Measurements from ENCODE around the gene LILRA1. TPM values are rescaled to one million over a fixed set of nuclear protein-coding genes. Genes with fewer than 3 reads are reported as not detected.
"Not testable (repeated sequence)": the region's sequence is repeated elsewhere in the genome, so short reads cannot be mapped to it uniquely, and the experiment has no call there.

The LILRA1 gene
- total and polyA plus RNA-seq, 2 donors (not counting 1 experiment from before 2014, with no cell fraction given) = 1.5 TPM; not detected in 1

DNA sequence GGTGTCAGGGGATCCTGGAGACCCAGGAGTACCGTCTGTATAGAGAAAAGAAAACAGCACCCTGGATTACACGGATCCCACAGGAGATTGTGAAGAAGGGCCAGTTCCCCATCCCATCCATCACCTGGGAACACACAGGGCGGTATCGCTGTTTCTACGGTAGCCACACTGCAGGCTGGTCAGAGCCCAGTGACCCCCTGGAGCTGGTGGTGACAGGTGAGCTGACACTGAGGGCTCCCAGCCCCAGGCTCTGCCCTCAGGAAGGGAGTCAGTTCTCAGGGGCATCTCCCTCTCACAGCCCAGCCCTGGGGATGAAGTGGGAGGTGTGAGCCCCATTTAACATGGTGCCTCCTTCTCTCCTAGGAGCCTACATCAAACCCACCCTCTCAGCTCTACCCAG, 1.3 kb downstream of the LILRA1 start:
- CTCF ChIA-PET = interaction anchor here (0.6 to 1.4 kb wide), 2 partner anchors 21 to 83 kb away, joined by 3 read pairs; no protein-coding TSS in a partner anchor

DNA sequence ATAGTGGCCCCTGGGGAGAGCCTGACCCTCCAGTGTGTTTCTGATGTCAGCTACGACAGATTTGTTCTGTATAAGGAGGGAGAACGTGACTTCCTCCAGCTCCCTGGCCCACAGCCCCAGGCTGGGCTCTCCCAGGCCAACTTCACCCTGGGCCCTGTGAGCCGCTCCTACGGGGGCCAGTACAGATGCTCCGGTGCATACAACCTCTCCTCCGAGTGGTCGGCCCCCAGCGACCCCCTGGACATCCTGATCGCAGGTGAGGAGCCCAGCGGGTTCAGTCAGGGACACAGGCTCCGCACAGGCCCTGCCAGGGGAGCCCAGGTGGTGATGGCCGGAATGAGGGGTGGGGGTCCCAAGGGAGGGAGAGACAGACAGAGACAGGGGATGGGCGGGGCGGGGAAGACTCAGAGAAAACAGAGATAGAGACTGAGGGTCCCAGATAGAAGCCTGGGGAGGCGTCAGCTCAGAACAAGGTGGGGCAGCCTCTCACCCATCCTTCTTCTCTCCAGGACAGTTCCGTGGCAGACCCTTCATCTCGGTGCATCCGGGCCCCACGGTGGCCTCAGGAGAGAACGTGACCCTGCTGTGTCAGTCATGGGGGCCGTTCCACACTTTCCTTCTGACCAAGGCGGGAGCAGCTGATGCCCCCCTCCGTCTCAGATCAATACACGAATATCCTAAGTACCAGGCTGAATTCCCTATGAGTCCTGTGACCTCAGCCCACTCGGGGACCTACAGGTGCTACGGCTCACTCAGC, 2.4 kb downstream of the LILRA1 start:
- Mint-ChIP-seq H3K27me3 (peaks cover 16% of the 10 kb centered on the region), H3K27ac (peak overlapping the region; percentile 10), H3K4me1 (peaks cover 24% of the 10 kb centered on the region)
- DNase-seq; H3K4me2 ChIP-seq (replicated peaks; ENCODE audit: low read depth, low read length, poor library complexity, severe bottlenecking); H3K79me2 ChIP-seq (ENCODE audit: control insufficient read depth, insufficient read depth, low read length); H3K4me3 Mint-ChIP-seq; H4K20me1 ChIP-seq (ENCODE audit: control insufficient read depth, insufficient read depth, low read length, poor library complexity, severe bottlenecking); H3K9me3 Mint-ChIP-seq (ENCODE audit: insufficient read depth); H3K36me3 ChIP-seq (replicated peaks in 1 of 2; ENCODE audit: control extremely low read depth in 1 of 2, control insufficient read depth in 1 of 2, extremely low read depth in 1 of 2, insufficient read depth in 2 of 2, low read length in 1 of 2); intact Hi-C loops (cut with micrococcal nuclease); H2AFZ ChIP-seq (ENCODE audit: insufficient read depth, low read depth, low read length, poor library complexity, severe bottlenecking); H3K27me3 ChIP-seq (replicated peaks in 1 of 4; ENCODE audit: control extremely low read depth in 1 of 4, control insufficient read depth in 3 of 4, insufficient read depth in 4 of 4, low read length in 3 of 4); H3K9ac ChIP-seq (ENCODE audit: low read length); ATAC-seq (ENCODE audit: low read depth); H3K27ac ChIP-seq (ENCODE audit: low read length in 2 of 2); H3K4me3 ChIP-seq (ENCODE audit: control extremely low read depth in 1 of 5, extremely low read depth in 1 of 5, insufficient read depth in 1 of 5, low read depth in 2 of 5, low read length in 4 of 5): not testable (repeated sequence)
- H3K9me3 ChIP-seq (ENCODE audit: control extremely low read depth in 1 of 3, control insufficient read depth in 2 of 3, insufficient read depth in 1 of 3, low read length in 2 of 3) = peaks cover 0 to 15% (median under 1%) of the 10 kb centered on the region in 3 donors
- WGBS (ENCODE audit: insufficient coverage) = 92% methylated on average over 22 of the region's 26 CpGs
- POLR2A ChIA-PET = interaction anchor here (0.6 kb wide), 1 partner anchor 742 kb away, joined by 7 read pairs; no protein-coding TSS in a partner anchor
- peaks cover 24 to 32% of the 10 kb centered on the region in 2 donors for H3K4me1 ChIP-seq (ENCODE audit: control insufficient read depth in 2 of 2, insufficient read depth in 2 of 2, low read length in 2 of 2)
- CTCF ChIA-PET = interaction anchor here (1.4 kb wide), 1 partner anchor 20 kb away, joined by 3 read pairs; no protein-coding TSS in a partner anchor

More for the DNA sequence above, 1.3 kb downstream of the LILRA1 start:
- no peaks in the 10 kb centered on the region for H4K20me1 ChIP-seq (ENCODE audit: control insufficient read depth, insufficient read depth, low read length, poor library complexity, severe bottlenecking)
- no peak overlapping the region for H3K4me3 Mint-ChIP-seq
- no peaks in the 10 kb centered on the region for H3K9me3 Mint-ChIP-seq (ENCODE audit: insufficient read depth)
- no peak overlapping the region for H3K4me2 ChIP-seq (replicated peaks; ENCODE audit: low read depth, low read length, poor library complexity, severe bottlenecking)
- no peak for ATAC-seq (ENCODE audit: low read depth)
- POLR2A ChIA-PET = no interaction called here
- intact Hi-C loops (cut with micrococcal nuclease) = no loop called here
- 88% methylated on average over 5 of the region's 5 CpGs for WGBS (ENCODE audit: insufficient coverage)
- TF ChIP-seq EZH2 (IDR thresholded peaks at IDR 0.05; ENCODE audit: borderline replicate concordance, insufficient read depth, low read depth, low read length, poor library complexity, severe bottlenecking) = no peak
- no peak for TF ChIP-seq CTCF (IDR thresholded peaks at IDR 0.05)
- H3K27me3 Mint-ChIP-seq = peaks cover 16% of the 10 kb centered on the region
- H3K9me3 ChIP-seq (ENCODE audit: control extremely low read depth in 1 of 3, control insufficient read depth in 2 of 3, insufficient read depth in 1 of 3, low read length in 2 of 3) = peaks cover 0 to 21% (median 5%) of the 10 kb centered on the region in 3 donors
- no peak overlapping the region for H3K27ac Mint-ChIP-seq
- peaks cover 24 to 32% of the 10 kb centered on the region in 2 donors for H3K4me1 ChIP-seq (ENCODE audit: control insufficient read depth in 2 of 2, insufficient read depth in 2 of 2, low read length in 2 of 2)
- H3K27me3 ChIP-seq (replicated peaks in 1 of 4; ENCODE audit: control extremely low read depth in 1 of 4, control insufficient read depth in 3 of 4, insufficient read depth in 4 of 4, low read length in 3 of 4) = peaks cover 0 to 5% (median 0%) of the 10 kb centered on the region in 4 experiments
- H3K27ac ChIP-seq (ENCODE audit: low read length in 2 of 2) = no peak overlapping the region
- no peaks in the 10 kb centered on the region for H3K79me2 ChIP-seq (ENCODE audit: control insufficient read depth, insufficient read depth, low read length)
- no peak overlapping the region for H3K4me3 ChIP-seq (ENCODE audit: control extremely low read depth in 1 of 5, extremely low read depth in 1 of 5, insufficient read depth in 1 of 5, low read depth in 2 of 5, low read length in 4 of 5)
- peaks cover 24% of the 10 kb centered on the region for H3K4me1 Mint-ChIP-seq
- no peak overlapping the region for H2AFZ ChIP-seq (ENCODE audit: insufficient read depth, low read depth, low read length, poor library complexity, severe bottlenecking)
- H3K9ac ChIP-seq (ENCODE audit: low read length) = no peak overlapping the region
- no peak for DNase-seq
- no peaks in the 10 kb centered on the region for H3K36me3 ChIP-seq (replicated peaks in 1 of 2; ENCODE audit: control extremely low read depth in 1 of 2, control insufficient read depth in 1 of 2, extremely low read depth in 1 of 2, insufficient read depth in 2 of 2, low read length in 1 of 2)
